IPS-NIHi7 (cell line): Measurements from ENCODE around the gene KCNG1.
A peak's percentile ranks its signal among the peaks of the same experiment; 100 is the strongest.
"Not testable (repeated sequence)": the region's sequence is repeated elsewhere in the genome, so short reads cannot be mapped to it uniquely, and the experiment has no call there.

ENCODE experiments used
- DNase-seq: peaks from one replicate; pipeline ENCODE4 v3.0.0; 2012; ENCODE audit warnings: mixed read lengths; ENCODE audit errors: extremely low spot score

KCNG1 gene, protein sequence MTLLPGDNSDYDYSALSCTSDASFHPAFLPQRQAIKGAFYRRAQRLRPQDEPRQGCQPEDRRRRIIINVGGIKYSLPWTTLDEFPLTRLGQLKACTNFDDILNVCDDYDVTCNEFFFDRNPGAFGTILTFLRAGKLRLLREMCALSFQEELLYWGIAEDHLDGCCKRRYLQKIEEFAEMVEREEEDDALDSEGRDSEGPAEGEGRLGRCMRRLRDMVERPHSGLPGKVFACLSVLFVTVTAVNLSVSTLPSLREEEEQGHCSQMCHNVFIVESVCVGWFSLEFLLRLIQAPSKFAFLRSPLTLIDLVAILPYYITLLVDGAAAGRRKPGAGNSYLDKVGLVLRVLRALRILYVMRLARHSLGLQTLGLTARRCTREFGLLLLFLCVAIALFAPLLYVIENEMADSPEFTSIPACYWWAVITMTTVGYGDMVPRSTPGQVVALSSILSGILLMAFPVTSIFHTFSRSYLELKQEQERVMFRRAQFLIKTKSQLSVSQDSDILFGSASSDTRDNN

DNA sequence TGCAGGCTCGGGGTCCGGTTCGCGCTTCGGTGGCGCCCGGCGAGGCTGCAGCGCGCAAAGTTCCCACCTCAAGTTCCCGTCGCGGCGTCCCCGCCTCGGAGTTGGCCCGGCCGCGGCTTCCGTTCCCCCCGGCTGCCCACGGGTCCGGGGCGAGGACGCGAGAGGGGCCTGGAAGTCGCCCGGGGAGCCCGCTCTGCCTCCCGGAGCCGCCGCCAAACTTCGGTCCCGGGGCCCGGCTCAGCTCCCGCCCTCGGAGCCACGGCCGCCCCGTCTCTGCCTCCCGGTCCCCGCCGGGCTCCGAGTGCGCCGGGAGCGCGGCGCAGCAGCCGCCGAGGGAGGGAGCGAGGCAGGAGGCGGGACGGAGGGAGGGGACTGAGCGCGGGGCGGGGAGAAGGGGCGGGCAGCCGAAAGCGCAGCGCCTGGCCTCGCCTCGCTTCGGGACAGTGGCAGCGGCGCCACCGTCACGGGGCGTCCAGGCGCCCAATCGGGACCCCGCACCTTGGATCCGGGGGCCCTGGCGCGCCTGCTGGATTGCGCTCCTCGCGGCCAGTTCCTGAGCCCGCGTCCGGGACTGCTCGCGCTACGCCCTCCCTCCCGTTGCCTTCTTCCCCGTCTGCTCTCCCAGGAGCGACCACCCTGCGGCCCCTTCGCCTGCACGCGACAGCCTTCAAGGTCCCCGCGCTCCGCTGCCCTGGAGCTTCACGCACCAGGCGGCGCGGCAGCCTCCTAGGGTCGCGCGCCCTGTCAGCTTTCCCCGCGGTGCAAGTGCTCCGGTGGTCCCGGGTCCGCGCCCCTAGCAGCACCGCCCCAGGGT is at the start of gene KCNG1:
TSS of gene KCNG1 (minus strand) at position 305 of the 814 bp plus-strand sequence. CDS start 12,769 bp downstream, outside the sequence.
- DNase-seq: peak; percentile 96

DNA sequence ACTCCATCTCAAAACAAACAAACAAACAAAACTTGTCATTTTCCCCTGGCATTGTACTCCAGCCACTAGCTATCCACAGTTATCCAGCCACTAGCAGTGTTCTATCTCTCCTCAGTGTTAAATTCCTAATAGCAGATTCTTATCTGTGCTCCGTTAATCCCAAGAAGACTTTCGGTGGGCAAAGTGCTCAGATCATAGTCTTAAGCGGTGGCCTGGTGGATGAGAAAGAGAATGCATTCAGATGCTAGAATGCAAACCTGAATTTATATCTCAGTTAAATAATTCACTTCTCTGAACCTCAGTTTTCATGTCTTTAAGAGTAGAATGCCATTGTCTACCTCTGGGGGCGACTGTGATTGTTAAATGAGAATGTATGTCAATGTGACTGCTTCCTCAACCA is 47.7 kb upstream of the KCNG1 start:
- DNase-seq: no peak

DNA sequence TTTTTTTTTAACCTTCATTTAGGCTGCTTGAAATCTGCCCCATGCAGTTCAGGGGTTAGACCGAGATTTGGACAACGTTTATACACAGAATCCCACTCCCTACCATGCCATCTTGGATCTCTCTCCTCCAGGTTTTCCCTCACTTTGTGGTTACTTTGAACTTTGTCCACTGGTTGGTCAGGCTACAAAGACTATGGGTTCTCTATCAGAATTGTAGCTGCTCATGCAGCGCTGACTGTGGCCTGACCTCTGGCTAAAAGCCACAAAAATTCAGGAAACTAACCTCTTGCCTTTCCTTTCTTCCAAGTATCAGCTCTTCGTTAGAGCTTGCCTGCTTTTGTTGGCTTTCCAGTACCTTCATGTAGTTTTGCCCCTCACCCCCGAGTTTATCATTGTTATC is 44.9 kb upstream of the KCNG1 start:
- DNase-seq: no peak

DNA sequence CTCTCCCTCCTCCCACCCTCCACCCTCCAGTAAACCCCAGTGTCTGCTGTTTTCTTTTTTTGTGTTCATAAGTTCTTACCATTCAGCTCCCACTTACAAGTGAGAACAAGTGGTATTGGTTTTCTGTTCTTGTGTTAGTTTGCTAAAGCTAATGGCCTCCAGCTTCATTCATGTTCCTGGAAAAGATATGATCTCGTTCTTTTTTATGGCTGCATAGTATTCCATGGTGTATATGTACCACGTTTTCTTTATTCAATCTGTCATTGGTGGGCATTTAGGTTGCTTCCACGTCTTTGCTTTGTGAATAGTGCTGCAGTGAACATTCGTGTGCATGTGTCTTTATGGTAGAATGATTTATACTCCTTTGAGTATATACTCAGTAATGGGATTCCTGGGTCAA is 42.7 kb upstream of the KCNG1 start:
- no peak for DNase-seq

DNA sequence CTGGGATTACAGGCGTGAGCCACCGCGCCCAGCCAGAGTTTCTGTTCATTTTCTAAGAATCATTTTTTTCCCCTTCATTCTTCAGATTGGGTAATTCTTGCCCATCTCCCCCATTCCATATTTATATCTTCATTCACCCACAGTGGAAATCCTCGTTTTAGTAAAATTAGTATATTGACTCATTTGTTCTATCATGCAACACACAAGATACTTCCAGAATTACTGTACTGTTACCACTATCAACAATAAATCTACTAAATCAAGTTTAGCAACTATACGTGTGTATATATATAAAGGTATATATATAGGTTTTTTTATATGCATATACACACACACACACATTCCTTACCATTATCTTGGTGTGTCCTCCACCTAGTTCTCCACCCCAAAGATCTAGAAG is 41.2 kb upstream of the KCNG1 start:
- DNase-seq: no peak

DNA sequence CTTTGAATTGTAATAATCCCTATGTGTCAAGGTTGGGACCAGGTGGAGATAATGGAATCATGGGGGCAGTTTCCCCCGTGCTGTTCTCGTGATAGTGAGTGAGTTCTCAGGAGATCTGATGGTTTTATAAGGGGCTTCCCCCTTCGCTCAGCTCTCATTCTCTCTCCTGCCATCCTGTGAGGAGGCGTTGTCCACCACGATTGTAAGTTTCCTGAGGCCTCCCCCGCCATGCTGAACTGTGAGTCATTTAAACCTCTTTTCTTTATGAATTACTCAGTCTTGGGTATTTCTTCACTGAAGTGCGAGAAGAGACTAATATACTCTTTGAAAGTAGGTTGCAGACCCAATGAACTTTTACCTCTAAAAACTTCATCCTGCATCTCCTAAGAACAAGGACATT is 39.2 kb upstream of the KCNG1 start:
- DNase-seq: no peak

DNA sequence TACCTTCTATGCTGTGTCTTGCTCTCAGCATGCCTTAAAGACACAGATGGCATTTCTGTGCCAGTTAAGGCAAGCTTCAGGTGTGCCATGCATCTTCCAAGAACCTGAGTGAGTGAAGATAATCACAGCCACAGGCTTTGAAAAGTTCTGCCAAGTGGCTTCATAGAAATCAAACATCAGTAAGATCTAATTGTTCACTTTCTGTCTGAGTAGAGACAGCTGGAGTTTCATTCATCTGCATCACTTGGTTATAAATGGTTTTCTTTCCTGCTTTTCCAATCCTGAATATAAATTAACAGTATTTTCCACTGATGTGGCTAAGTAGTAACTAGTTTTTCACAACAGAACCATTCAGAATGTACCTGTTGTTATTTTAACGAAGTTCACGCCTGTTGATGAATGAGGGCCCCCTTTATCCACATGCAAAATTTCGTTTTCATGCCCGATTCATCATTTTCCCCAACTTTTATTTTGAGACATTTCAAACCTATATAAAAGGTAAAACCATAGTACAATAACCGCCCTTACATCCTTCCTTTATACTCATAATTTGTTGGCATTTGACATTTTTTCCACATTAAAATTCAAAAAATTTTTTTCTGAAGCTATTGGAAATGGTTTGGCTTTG is 38.6 kb upstream of the KCNG1 start:
- DNase-seq: no peak

DNA sequence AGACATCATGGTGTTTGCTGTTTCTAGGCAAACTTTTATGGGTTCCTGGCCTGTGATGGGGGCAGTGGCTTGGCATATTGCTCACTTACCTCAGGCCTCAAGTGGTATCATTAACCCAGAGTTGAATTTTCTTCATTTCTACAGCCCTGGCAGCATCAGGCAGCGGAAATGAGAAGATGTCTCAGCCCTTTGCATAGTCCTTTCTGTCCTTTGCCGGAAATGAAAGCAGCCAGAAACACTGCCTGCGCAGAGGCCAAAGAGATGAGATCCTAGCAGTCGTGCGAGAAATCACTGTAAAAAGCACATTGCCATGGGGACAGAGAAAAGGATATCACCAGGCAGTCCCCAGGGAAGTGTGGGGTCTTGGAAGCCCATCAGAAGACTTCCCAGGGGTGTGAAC is 37.4 kb upstream of the KCNG1 start:
- DNase-seq: no peak

- DNase-seq: no peak
These were observed 37.0 kb upstream of the KCNG1 start for GRCh38 chr20:51059862-51060261.

DNA sequence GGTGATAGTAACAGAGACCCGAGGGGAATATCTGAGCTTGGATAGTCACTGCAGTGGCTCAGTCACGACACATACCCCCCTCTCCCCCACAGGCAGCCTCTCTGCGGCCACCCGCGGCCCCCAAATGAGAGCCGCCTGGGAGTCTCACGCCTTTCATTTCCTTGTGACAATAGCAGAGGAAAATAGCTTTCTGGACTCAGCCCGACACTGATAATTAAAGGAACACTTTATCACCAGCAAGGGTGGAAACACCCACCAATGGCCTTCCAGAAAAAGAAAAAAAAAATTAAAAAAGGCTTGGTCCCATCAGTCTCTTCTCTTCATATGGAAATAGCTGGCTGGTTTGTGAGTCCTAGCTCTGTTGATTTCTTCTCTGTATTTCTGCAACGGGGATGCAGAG is 35.1 kb upstream of the KCNG1 start:
- DNase-seq: no peak

DNA sequence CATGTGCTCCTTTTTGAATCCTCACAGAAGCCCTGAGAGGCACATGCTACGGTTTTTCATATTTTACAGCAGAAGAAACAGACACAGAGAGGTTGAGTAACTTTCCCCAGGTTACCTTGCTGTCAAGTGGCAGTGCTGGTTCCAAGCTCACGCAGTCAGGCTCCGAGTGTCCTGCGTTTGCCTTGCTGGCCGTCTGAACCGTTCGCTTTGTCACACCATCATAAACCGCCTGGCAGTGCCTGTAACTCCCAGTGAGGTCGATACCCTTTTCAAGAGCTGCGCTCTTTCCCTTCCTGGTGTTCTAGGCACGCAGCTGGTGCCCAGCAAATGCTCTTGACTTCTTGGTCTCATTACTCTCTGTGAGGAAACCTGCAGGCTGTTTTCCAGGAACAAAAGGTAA is 31.3 kb upstream of the KCNG1 start:
- no peak for DNase-seq

GRCh38 chr20:51050531-51051075 is 27.7 kb upstream of the KCNG1 start:
- DNase-seq: no peak

DNA sequence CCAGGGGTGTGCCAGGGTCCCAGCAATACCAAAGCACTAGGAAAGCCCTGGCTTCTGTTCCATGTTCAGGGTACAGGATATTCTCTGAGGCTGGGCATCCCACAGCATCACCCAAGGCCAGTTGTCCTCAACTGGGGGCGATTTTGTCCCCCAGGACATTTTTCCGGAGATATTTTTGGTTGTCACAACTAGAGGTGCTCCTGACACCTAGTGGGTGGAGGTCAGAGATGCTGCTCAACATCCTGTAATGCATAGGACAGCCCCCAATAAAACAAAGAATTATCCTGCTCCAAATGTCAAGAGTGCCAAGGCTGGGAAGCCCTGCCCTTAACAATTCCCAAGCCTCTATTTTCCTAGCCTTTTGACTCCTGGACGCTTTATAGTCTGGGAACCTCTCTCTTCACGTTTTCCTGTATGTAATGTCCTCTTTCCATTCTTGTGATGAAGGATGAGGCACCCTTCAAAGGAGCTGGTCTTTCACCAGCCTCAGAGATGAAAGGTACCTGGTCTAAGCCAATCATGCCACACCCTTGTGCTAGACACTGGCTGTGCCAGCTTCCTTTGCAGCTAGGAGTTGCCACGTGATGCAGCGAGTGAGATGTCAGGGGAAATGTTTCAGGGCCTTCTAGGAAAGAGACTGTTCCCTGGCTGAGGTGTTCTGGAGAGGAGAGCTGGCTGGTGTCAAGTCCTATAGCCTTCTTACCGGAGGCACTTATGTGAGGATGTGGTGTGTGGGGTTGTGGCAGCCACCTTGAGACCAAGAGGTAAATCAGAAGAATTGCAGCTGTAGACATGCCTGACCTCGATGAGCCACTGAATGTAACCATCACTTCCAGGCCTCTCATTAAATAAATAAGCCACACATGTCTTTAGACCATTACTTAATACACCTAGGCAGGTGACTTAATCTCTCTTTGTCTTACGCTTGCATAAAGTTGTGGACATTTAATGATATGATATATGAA is 23.4 kb upstream of the KCNG1 start:
- no peak for DNase-seq

DNA sequence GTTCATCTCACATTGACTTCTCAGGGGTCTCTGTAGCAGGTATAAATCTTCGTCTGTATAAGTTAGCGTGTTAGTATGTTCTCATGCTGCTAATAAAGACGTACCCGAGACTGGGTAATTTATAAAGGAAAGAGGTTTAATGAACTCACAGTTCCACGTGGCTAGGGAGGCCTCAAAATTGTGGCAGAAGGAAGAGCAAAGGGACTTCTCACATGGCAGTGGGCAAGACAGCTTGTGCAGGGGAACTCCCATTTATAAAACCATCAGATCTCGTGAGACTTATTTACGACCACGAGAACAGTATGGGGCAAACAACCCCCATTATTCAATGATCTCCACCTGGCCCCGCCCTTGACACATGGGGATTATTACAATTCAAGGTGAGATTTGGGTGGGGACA is 22.6 kb upstream of the KCNG1 start:
- not testable (repeated sequence) for DNase-seq

DNA sequence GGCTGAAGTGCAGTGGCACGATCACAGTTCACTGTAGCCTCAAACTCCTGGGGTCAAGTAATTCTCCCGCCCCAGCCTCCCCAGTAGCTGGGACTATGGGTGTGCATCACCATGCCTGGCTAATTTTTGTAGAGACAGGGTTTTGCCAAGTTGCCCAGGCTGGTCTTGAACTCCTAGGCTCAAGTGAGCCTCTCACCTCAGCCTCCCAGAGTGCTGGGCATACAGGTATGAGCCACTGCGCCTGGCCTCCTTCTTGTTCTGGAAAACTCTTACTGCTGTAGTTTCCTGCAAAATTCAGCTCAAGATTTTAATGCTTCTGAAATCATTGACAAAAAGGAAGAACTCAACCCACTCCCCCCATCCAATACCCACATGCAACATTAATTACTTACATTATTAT is 21.9 kb upstream of the KCNG1 start:
- no peak for DNase-seq

- no peak for DNase-seq
These were observed 20.9 kb upstream of the KCNG1 start for GRCh38 chr20:51043811-51044210.

GRCh38 chr20:51042657-51043247 is 19.8 kb upstream of the KCNG1 start:
- DNase-seq: peak; percentile 73

- peak; percentile 59 for DNase-seq
These were observed 19.2 kb upstream of the KCNG1 start for GRCh38 chr20:51042064-51042463.

- DNase-seq: no peak
These were observed 14.7 kb upstream of the KCNG1 start for GRCh38 chr20:51037532-51038115.
